ENCODE results near the gene TMEM145.
A peak's percentile ranks its signal among the peaks of the same experiment; 100 is the strongest.

TMEM145 gene

GRCh38 chr19:42324655-42325307, 11.7 kb downstream of the TMEM145 start:
- TF ChIP-seq CTCF (conservative IDR thresholded peaks at IDR 0.05; ENCODE audit: low read depth, low read length): no peak
- DNase-seq (ENCODE audit: low read depth): no peak
- H3K4me3 ChIP-seq (ENCODE audit: low read length): peak overlapping the region; percentile 0

GRCh38 chr19:42325308-42325895, 12.3 kb downstream of the TMEM145 start, which contains the start of gene MEGF8:
TSS of gene MEGF8 (plus strand) at chr19:42325635. CDS start at chr19:42326244, 609 bp downstream.
- H3K4me3 ChIP-seq (ENCODE audit: low read length): peak within 1 kb of the TSS; percentile 91
- peak; percentile 92 for TF ChIP-seq CTCF (conservative IDR thresholded peaks at IDR 0.05; ENCODE audit: low read depth, low read length)
- peak; percentile 96 for DNase-seq (ENCODE audit: low read depth)

- no peak for DNase-seq (ENCODE audit: low read depth)
- peak; percentile 20 for TF ChIP-seq CTCF (conservative IDR thresholded peaks at IDR 0.05; ENCODE audit: low read depth, low read length)
- H3K4me3 ChIP-seq (ENCODE audit: low read length): peak overlapping the region; percentile 91
Measured at GRCh38 chr19:42325896-42326771, 13.0 kb downstream of the TMEM145 start.

GRCh38 chr19:42326969-42327368, 13.9 kb downstream of the TMEM145 start:
- no peak for DNase-seq (ENCODE audit: low read depth)
- no peak for TF ChIP-seq CTCF (conservative IDR thresholded peaks at IDR 0.05; ENCODE audit: low read depth, low read length)
- H3K4me3 ChIP-seq (ENCODE audit: low read length): no peak overlapping the region

- H3K4me3 ChIP-seq (ENCODE audit: low read length): no peak overlapping the region
- TF ChIP-seq CTCF (conservative IDR thresholded peaks at IDR 0.05; ENCODE audit: low read depth, low read length): no peak
- DNase-seq (ENCODE audit: low read depth): no peak
Measured at GRCh38 chr19:42327381-42327780, 14.3 kb downstream of the TMEM145 start.

GRCh38 chr19:42328106-42328505, 15.0 kb downstream of the TMEM145 start:
- TF ChIP-seq CTCF (conservative IDR thresholded peaks at IDR 0.05; ENCODE audit: low read depth, low read length): no peak
- no peak for DNase-seq (ENCODE audit: low read depth)
- H3K4me3 ChIP-seq (ENCODE audit: low read length): no peak overlapping the region

Data from retinal pigment epithelial cell (primary cell).